EL (cell line): ENCODE measurements around the gene PTX4.

ENCODE experiments used
- DNase-seq: peaks from one replicate; pipeline ENCODE4 v3.0.0-alpha.2; 2016

PTX4 gene

DNA sequence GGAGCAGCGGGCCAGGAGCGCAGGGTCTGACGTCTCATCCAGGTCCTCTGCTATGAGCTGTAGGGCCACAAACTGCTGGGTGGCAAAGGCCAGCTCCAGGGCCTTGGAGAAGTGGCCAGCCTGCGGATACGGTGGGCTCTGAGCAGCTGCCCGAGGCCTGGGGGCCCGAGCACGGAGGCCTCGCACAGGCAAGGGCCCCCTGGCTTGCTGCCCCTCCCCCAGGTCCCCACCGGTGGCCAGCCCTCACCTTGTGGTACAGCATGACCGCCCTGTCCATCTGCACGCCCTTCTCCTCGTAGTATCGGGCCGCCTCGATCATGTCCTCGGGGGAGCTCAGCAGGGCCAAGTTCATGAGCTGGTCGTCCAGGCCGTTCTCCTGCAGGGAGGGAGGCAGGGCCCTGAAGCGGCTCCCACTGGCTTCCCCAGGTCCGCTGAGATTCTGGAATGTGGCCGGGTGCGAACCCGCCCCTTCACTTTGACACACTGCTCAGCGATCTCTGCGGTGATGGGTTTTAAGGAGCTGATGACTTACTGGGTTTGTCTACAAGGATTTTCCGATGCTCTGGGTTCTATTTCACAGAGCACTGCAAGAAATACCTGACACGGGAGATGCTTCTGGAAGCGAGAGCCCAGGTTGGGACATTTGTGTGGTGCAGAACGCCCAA is 35.0 kb upstream of the PTX4 start:
- DNase-seq, result no peak

DNA sequence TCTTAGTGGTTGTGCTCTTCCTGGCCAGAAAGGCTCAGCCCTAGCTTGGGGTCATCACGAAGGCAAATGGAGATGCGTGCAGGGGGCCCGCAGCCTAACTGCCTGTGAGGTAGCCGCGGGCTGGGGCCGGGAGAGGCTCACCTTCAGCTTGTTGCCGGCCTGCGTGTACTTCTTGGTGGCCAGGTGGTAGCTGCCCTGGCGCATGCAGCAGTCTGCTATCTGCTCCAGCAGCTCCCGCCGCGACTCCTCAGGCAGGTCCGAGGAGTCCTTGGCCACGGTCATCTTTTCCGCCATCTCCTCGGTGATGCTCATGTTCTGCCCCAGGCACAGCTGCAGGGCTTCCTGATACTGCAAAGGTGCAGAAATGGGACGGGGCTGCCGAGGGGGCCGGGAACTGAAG is 31.7 kb upstream of the PTX4 start:
- no peak for DNase-seq

DNA sequence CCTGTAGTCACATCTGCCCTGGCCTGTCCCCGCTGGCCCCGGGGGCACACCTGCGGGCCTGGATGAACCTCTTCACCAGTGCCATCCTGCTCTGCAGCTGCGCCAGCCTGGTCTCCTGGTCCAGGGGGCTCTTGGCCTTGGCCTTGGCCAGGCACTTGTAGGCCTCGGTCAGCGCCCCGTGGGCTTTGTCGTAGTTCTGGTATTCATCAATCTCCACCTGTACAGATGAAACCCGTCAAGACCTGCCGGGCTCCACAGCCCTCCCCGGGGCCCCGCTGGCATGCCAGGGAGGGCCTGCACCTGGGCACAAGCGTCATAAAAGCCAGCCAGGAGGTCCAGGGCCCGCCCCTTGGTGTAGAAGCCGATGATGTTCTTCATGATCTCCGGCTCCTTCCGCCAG is 31.1 kb upstream of the PTX4 start:
- DNase-seq, result no peak

DNA sequence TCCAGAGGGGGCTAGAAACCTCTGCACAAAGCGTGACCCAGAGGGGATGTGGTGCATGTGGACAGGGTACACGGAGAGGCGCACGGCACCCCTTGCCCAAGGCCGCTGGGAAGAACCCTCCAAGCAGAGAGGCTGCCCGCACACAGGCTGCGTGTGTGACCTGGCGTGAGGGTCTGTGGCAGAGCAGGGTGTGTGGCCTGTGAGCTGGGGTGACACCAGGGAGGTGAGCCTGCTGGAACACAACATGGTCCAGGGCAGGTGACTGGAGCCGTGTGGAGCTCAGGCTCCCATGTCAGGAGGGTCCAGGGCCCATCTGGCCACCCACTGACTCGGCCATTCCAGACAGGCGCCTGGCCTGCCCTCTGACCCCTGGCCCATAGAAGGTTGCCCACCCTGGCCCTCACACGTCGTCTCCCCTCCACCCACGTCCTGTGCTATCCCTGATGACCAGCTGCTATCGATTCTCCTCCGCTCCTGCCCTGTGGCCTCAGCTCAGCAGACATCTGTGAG is 29.9 kb upstream of the PTX4 start:
- no peak for DNase-seq

DNA sequence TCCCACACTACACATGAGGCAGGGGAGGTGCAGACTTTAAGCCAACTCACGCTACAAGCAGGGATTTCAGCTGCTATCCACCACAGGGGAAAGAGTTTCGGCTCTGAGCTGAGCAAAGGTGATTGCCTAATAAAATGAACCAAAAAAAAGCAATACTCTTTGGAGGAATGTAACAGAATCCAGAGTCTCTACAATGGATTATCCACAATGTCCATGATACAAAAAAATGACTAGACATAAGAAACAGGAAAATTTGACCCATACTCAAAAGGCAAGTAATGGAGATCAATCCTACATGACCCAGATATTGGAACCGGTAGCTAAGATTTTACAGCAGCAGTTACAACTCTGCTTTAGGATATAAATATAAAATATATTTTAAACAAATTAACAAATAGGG is 25.8 kb upstream of the PTX4 start:
- DNase-seq, result no peak

DNA sequence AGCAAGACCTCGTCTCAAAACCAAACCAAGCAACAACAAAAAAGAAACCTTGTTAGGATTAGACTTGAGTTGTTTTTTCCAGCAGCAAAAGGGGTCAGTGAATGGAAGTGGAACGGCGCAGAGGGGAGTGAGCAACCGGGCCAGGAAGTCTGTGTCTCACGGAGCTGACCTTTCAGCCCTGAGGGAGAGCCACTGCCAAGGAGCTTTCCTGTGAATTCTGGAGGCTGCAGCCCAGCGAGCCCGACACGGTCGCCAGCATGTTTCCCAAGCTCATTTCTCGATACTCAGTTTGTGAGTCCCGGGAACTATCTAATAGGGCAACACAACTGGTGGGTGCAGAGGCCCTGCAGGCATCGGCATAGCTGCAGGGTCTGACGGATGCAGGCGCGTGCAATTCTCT is 24.0 kb upstream of the PTX4 start:
- no peak for DNase-seq

DNA sequence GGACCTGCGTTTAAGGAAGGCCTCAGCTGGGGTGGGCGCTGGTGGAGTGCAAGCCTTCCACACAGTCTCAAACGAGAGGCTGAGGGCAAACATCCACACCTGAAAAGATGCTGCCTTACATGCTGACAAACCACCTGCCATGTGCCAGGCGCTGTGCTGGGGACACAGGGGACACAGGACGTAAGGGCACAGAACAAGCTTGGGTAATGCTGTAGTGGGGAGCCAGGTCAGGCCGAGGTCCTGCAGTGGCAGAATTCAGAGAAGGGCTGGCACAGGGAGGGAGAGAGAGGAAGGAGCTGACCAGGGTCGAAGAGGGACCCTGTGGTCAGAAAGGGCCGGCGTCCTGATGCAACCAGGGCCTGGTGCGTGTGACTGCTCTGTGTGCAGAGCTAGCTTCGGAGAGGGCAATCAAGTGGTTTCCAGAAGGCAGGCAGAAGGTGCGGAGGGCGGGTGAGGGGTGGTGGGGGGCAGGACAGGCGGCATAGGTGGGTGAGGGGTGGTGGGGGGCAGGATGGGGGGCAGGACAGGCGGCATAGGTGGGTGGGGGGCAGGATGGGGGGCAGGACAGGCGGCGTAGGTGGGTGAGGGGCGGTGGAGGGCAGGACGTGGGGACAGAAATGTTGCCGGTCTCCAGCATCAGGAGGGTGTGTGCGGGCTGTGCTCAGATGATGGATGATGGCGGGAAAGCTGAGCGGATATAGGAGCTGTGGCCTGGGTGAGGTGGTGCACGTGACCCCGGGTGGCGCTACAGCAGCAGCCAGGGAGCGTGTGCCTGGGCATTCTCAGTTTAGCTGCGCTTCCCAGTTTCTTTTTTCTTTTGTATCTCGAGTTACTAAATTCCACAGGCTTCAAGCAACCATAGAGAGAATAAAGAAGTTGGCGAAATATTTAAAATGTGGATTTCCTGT is 23.2 kb upstream of the PTX4 start:
- DNase-seq, result no peak

DNA sequence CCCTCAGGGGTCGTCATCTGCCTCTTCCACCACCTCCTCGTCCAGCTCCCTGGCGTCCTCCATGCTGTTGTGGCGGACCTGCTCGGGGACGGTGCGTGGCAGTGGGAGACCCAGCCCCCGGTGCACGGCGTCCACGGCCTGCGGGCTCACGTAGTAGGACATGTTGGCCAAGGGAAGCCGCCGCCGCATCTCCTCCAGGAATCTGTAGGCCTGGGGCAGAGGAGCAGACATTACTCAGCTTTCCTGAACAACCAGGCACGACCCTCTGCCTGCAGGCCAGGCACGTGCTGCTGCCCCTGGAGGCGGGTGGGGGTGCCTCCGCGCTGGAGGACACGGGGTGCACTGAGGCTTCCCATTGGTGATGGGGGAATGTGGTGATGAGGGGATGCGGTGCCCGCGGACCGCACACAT is 22.2 kb upstream of the PTX4 start:
- no peak for DNase-seq

DNA sequence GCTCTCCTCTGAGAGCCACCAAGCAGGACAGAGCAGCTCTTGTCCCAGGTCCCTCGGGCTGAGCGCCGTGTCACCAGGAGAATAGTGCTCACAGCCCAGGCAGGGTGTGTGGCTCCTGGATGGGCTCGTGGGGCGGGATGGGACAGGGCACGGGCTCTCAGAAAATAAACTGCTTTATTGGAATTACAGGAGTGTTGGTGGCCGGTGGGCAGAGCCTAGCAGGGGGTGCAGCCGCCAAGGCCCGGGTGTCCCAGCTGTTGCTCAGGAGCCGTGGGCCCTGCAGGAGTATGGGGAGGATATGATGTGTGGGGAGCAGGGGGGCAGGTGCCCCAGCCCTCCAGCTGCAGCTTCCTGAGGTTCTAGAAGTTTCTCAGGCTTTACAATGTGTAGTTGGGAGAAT is 21.5 kb upstream of the PTX4 start:
- no peak for DNase-seq

DNA sequence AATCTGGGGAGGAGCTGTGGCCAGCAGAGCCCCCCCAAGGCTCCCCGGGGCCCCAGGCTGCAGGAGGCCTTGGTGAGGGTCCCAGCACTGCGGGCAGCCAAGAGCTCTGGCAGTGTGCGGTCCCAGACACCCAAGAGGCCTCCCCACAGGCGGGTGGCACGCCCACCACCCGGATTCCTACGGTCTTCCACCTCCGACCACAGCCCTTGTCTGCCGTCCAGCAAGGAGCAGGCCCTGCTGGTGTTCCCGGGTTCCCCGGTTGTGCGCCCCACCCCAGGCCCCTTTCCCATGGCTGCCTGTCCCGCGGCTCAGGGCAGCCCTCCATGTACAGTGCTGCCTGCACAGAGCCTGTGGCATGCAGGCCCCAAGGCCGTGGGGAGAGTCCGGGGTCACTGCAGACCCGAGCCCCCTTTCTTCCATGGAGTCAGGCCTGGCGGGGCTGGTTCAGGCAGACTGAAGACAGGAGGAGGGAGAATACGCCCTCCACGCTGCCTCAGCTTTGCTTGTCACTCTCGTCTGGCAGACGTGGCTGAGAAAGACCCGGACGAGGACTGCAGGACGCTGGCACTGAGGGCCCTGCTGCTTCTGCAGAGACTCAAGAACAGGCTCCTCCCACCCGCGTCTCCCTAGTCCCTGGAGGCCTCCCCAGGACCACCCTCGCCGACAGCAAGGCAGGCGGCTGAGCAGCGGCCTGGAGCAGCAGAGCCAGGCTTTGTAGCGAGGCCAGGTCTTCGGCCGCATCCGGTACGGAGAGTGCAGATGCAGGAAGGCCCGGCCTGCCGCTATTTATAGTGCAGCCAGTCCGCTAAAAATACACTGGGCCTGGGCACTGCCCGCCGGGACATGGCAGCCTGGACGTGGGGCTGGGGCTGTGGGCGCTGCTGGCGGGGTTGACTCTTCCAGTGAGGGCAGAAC is 20.8 kb upstream of the PTX4 start:
- no peak for DNase-seq

DNA sequence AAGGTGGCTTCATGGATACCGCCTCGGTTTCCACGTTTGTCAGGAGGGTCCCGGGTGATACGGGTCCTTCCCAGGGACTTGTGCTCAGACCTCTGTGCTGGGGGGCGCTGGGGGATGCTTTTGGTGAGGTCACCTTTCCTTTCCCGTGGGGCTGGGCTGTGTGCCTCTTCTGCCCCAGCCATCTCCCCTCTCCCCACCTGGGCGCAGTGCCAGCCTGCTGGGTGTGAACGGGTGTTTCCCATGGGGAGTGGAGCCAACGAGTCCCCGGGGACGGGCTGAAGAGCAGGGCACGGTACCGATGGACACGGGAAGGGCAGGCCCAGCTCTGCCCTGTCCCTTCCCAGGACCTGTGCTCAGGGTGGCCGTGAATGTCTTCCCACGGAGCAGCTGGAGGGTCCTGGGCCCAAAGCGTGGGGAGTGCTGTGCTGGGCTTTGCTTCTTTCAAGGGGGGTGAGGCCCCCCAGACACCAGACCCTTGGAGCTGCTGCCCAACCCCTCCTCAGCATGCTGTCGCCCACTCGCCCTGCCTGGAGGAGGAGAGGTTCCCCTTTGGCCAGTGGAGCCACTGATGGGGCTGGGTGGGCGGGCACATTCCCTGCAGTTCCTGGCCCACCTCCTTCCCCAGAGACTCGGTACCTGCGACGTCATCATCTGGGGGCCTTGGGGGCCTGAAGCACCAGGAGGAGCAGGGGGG is 19.9 kb upstream of the PTX4 start:
- no peak for DNase-seq

DNA sequence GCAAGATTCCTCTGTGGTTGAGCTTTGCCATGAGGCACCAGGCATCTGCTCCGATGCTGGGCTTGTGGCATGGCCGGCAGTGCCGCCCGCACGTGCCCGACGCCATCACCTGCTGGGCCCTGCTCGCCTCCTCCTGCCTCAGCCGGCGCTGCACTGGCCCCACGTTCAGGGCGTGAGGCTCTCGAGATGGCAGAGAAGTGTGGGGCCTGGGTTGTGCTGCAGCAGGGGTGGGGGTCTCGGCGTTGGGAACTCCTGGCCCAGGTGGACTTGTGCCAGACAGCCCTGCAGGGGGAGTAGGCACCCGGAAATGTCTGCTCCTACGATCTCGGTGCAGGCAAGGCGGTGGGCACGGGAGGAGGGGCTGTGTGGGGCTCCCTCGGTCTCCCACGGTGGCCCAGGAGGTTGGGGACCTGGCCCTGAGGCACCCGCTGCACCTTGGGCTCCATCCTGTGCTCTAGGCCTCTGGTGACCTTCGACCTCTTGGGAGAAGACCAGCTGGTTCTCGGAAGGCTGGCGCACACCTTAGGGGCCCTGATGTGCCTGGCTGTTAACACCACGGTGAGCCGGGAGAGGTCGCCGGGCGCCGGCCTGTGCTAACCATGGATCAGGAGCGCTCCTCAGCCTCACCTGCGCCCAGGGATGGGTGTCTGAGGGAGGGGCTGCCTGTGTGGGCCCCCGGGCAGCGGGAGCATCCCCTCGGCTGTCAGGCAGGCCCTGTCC is 17.9 kb upstream of the PTX4 start:
- no peak for DNase-seq

DNA sequence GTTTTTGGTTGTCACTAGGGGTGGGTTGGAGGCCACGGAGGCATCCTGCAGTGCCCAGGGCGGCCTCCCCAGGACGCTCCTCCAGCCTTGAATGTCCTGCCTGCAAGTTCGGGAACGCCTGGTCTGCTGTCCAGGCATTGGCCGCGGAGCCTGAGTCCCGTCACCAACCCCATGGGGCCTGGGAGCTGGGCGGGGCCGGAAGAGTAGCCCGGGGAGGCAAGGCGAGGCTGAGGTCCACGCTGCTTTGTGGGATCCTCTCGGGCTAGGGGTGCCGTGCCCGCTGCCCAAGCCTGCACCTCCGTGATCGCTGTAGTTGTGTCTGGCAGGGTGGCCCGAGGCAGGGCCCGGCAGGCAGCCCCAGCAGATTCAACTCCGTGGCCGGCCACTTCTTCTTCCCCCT is 17.2 kb upstream of the PTX4 start:
- DNase-seq, result no peak

DNA sequence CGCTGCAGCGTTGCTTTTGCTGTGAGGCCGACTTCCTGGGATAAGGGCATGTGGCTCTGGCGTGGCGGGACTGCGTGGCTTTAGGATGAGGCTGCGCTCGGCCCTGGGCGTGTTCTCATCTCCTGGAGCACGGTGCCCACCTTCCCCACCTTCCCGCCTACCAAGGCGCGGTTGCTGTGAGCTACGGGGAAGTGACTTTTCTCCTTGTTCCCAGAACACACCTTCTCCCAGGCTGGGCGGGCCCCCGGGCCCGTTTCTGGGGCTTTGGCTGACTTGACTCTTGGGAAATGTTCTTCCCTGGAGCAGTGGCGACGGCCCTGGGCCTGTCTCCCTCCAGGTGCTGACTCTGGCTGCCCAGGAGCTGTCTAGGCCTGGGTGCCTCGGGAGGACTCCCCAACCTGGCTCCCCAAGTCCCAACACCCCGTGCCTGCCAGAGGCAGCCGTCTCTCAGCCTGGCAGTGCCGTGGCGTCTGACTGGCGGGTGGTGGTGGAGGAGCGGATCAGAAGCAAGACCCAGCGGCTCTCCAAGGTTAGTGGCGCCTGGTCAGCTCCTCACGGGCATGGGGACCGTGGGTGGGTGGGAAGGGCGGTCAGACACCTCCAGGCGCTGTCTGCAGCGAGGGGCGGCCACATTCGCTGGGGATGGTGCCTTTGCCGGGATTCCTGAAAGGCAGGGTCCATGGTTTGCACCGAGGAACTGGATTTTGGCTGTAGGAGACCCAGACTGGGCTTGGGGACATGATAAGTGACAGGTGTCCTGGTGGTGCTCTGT is 16.5 kb upstream of the PTX4 start:
- no peak for DNase-seq

DNA sequence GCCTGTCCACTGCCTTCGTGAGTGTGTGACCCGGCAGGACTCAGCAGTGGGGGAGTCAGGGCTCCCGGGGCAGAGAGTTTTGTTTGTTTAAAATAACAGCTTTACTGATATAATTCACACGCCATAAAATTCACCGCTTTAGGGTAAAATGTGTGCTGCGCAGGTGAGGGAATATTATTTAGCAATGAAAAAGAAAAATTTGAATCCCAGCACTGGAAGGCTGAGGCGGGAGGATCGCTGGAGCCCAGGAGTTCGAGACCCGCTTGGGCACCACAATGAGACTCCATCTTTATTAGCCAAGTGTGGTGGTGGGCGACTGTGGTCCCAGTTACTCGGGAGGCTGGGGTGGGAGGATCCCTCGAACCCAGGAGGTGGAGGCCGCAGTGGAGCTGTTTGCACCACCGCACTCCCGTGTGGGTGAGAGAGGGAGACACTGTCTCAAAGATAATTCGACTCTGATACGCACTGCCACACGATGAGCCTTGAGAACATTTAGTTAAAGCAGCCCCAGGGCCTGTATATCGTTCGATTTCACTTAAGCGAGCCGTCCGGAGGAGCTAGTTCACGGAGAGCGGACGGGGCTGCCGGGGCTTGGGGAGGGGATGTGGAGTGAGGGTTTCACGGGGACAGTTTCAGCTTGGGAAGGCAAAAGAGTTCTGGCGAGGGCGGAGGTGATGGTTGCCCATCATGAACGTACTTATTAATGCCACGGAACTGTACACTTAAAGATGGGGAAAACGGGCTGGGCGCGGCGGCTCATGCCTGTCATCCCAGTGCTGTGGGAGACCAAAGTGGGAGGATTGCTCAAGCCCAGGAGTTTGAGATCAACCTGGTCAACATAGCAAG is 14.6 kb upstream of the PTX4 start:
- no peak for DNase-seq

DNA sequence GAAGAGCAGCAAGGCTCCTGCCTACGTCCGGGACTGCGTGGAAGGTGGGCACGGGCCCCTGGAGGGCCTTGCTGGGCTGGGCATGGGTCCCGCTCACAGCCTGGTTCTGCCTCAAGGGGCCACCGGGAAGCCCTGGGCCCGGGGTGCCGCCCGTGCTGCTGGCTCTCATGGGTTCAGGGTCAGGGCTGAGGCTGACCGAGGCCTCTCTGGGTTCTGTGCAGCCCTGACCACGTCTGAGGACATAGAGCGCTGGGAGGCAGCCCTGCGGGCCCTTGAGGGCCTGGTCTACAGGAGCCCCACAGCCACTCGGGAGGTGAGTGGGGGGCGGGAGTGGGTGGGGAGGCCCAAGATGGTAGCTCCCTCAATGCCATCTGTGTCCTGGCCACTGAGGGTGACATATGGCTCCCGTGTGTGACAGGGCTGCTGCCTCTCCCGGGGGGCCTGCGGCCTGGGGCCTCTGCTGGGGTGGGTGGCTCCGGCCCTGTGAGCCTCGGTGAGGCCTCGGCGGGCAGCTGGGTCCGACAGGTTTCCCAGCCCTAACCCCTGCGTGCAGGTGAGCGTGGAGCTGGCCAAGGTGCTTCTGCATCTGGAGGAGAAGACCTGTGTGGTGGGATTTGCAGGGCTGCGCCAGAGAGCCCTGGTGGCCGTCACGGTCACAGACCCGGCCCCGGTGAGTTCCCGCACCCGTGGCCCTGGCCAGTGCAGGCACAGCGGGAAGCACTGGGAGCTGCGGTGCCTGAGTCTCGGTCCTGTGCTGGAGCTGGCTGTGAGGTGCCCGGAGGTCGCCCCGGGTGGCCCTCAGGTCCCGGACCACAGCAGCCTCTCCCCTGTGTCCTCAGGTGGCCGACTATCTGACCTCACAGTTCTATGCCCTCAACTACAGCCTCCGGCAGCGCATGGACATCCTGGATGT is 13.6 kb upstream of the PTX4 start:
- DNase-seq, result no peak

DNA sequence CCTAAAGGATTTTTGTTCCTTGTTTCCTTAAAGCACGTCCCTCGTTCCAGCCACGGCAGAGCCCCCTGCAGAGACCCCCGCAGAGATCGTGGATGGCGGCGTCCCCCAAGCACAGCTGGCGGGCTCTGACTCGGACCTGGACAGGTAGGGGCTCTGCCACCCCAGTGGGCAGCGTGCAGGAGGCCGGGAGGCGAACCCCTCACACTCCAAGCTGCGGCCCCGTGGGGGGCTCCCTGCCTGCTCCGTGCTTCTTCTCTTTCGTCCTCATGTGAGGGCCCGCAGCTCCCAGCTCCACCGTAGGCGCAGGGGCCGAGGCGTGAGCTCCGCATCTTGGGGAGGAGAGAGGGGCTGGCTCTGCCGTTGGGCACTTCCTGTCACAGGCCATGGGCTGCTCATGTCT is 12.9 kb upstream of the PTX4 start:
- no peak for DNase-seq

DNA sequence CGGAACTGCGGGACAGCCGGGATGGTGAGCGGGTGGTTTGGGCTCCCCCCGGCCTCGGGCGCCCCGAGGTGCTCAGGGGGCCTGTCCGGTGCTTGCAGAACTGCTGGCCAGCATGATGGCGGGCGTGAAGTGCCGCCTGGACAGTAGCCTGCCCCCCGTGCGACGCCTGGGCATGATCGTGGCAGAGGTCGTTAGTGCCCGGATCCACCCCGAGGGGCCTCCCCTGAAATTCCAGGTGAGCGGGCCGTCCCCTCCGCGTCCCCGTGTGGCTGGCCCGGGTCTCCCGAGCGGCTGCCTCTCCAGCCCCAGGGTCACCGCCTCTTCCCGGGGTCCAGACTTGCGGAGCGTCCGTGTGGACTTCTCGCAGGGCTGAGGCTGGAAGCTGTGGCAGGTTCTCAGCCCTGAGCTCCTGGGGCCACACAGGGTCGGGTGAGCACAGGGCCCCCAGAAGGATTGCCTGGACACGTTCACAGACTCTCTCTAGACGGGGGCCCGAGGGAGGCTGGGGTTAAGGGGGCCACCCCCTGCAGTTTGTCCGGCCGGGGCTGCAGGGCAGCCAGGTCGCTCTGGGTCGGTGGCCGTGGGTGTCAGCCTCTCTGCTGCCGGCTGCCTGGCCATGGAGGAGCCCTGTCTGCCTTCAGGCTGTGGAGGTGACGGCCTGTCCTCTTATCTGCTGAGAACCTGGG is 11.9 kb upstream of the PTX4 start:
- no peak for DNase-seq
